Measurements from ENCODE around the gene NPLOC4. TPM values are rescaled to one million over a fixed set of nuclear protein-coding genes. Genes with fewer than 3 reads are reported as not detected.

Gene NPLOC4
- total RNA-seq, 1 experiment from 2014 or later = 75.7 TPM

GRCh38 chr17:81568416-81568815, 68.5 kb downstream of the NPLOC4 start:
- DNase-seq (ENCODE audit: low read depth) = no peak

DNA sequence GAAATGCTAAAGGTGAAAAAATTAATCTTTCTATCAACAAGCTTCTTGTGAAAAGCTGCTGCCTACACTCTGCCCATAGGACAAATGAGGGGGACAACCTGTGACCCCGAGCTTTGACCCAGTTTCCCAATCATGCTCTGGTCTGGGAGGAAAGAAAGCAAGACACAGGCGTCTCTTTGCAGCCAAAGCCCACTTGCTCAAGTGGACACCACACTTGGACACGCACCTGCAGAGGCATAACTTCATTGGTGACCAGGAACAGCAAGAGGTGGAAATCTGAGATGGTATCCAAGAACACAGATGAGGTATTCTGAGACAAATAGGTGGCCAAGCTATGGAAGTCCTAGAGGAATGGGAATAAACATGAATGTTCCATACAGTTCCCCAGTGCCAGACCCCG, 69.7 kb downstream of the NPLOC4 start:
- DNase-seq (ENCODE audit: low read depth) = no peak

- peak; percentile 93 for DNase-seq (ENCODE audit: low read depth)
These were observed 70.3 kb downstream of the NPLOC4 start for GRCh38 chr17:81566461-81567126.

GRCh38 chr17:81565231-81565630, 71.7 kb downstream of the NPLOC4 start:
- no peak for DNase-seq (ENCODE audit: low read depth)

- no peak for DNase-seq (ENCODE audit: low read depth)
These were observed 72.1 kb downstream of the NPLOC4 start for GRCh38 chr17:81564778-81565177.

- peak; percentile 72 for DNase-seq (ENCODE audit: low read depth)
These were observed 72.9 kb downstream of the NPLOC4 start for GRCh38 chr17:81563861-81564586.

- peak; percentile 65 for DNase-seq (ENCODE audit: low read depth)
These were observed 75.4 kb downstream of the NPLOC4 start for GRCh38 chr17:81561494-81561885.

DNA sequence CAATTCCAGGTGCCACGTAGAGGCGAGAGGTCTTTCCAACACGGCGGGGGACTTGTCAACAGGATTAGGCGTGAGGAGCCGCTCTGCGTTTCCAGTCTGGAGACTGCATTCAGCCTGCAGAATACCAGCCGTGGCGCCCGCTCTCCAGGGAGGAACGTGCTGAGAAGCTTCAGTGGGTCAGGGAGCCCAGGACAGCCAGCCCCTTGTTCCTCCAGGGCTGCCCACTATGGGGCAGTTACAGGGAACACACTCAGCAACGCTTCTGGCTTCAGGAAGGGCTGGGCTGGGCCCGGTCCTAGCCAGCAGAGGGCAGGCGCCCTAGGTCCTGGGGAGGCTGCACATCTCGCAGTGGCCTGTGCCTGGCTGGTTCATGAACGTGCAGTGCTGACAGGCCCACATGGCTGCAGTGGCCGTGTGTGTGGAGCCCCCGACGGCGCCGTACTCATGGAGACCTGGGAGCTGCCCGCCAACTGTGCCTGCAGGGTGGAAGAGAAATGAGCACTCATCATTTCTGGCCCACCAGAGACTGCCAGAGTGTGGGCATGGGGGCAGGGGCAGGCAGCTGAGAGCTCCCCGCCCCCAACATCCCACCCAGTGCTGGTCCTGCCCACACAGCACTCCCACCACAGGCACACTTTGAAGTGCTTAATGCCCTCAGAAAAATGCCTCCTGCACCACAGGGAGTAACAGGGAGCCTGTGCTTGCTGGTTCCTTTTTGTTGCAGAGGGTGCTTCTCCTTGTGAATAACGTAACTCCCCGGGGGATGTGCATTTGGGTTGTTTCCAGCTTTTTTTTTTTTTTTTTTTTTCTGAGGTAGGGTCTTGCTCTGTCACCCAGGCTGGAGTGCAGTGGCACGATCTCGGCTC, 77.7 kb downstream of the NPLOC4 start:
- no peak for DNase-seq (ENCODE audit: low read depth)

DNA sequence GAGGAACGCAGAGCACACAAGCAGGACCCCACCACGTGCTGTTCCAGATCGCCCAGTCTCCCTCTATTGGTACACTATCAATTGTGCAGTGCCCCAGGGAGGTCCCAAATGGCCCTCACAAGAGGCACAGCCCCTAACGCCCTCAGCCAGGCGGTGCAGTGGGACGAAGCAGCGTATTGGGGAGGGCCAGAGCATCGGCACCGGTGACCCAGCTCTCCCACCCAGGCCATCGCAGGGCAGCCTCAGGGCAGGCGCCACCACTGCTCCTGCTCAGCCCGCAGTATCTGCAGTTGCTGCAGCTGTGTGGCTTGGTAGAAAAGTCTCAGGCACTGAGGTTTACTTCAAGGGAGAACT, 78.8 kb downstream of the NPLOC4 start:
- no peak for DNase-seq (ENCODE audit: low read depth)

GRCh38 chr17:81557276-81558114, 79.4 kb downstream of the NPLOC4 start:
- no peak for DNase-seq (ENCODE audit: low read depth)

GRCh38 chr17:81556863-81557262, 80.0 kb downstream of the NPLOC4 start:
- no peak for DNase-seq (ENCODE audit: low read depth)

- peak; percentile 65 for DNase-seq (ENCODE audit: low read depth)
These were observed 80.7 kb downstream of the NPLOC4 start for GRCh38 chr17:81556175-81556691.

GRCh38 chr17:81553616-81554181, 83.2 kb downstream of the NPLOC4 start:
- DNase-seq (ENCODE audit: low read depth) = peak; percentile 94

DNA sequence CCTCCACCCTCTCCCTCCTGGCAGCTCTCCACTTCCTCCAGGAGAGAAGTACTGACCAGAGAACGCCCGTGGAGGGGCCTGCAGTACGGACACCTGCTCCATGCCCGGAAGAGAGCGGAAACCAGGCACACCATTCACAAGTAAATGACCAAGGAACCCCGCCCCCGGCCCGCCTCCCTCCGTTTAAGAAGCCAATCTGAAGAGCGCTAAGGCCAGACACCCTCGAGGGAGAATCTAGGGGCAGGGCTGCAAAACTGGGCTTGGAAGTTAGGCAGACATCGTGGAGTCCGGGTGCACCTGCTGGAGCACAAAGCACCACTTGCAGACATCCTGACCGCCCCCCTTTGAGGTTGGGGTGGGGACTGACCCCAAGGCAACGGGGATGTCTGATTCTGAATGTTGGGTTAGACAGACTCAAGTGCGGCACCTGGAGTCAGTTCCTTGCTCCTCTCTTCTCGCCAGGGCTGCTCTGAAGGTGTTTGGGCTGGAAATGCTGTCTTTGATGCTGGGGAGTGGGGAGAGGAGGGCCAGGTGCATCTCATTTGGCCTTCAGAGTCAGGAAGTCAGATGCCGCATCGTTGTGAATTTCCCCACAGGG, 83.8 kb downstream of the NPLOC4 start:
- peak; percentile 81 for DNase-seq (ENCODE audit: low read depth)

GRCh38 chr17:81552244-81553017, 84.5 kb downstream of the NPLOC4 start, which contains the start of gene FAAP100:
FAAP100 (minus strand) TSS chr17:81552353; CDS start chr17:81552330, 23 bp downstream.
- DNase-seq (ENCODE audit: low read depth) = peak; percentile 71

GRCh38 chr17:81551458-81552243, 85.3 kb downstream of the NPLOC4 start:
- DNase-seq (ENCODE audit: low read depth) = peak; percentile 69

DNA sequence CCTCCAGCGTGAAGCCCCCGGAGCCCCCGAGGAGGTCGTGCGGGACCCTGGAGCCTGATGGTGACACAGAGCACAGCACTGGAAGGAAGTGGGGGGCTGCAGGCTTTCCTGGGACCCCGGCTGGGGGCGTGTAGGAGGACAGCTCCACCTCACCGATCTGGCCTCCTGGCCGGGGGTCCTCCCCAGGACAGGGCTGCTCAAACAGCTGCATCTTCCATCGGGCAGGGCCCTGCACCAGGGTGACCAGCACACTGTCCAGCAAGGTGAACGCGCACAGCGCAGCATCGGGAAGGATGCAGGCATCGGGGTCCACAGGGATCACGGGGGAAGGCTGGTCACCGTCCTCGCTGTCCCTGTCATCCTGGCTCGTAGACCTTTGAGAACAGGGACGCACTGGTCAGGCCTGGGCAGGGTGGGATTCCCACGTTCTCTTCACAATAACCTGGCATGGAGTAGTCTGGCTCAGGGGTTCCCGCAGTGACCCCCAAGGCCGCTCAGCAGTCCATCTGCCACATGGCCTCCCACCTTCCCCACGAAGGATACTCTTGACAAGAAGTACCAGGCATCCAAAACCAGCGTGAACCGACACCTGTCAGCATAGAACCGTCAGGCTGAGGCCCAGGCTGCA, 86.0 kb downstream of the NPLOC4 start:
- no peak for DNase-seq (ENCODE audit: low read depth)

GRCh38 chr17:81550285-81550684, 86.6 kb downstream of the NPLOC4 start:
- no peak for DNase-seq (ENCODE audit: low read depth)
